GM19468 (cell line): ENCODE measurements around the gene CHSY3.

Source experiments
- ATAC-seq: cut with Tn5 transposase; IDR thresholded peaks from one replicate; pipeline ENCODE4 v1.9.1; 2021; ENCODE audit warnings: mild to moderate bottlenecking, moderate library complexity, moderate number of reproducible peaks; ENCODE audit not compliant: unreplicated experiment; ENCODE audit errors: extremely low read depth

CHSY3 gene

GRCh38 chr5:129904102-129904666 lies at the start of gene CHSY3:
Gene CHSY3, plus strand, starts transcription at chr5:129904465.
- peak; percentile 20 for ATAC-seq

- ATAC-seq, result no peak
Measured at GRCh38 chr5:129856325-129856724, 47.9 kb upstream of the CHSY3 start.

- ATAC-seq, result no peak
Measured at GRCh38 chr5:129857116-129857515, 47.1 kb upstream of the CHSY3 start.

- ATAC-seq, result no peak
Measured at GRCh38 chr5:129858131-129858675, 46.1 kb upstream of the CHSY3 start.

GRCh38 chr5:129884322-129884721 lies 19.9 kb upstream of the CHSY3 start:
- no peak for ATAC-seq

GRCh38 chr5:129899454-129899853 lies 4.8 kb upstream of the CHSY3 start:
- ATAC-seq, result no peak

GRCh38 chr5:129902816-129903215 lies 1.4 kb upstream of the CHSY3 start:
- no peak for ATAC-seq

GRCh38 chr5:129903466-129904101 lies 681 bp upstream of the CHSY3 start:
- no peak for ATAC-seq

GRCh38 chr5:129904667-129905472 lies 605 bp downstream of the CHSY3 start:
- ATAC-seq, result peak; percentile 15

- no peak for ATAC-seq
Measured at GRCh38 chr5:129905473-129906176, 1.4 kb downstream of the CHSY3 start.

GRCh38 chr5:129906177-129906887 lies 2.1 kb downstream of the CHSY3 start:
- ATAC-seq, result no peak

- ATAC-seq, result no peak
Measured at GRCh38 chr5:129909225-129909624, 5.0 kb downstream of the CHSY3 start.

- ATAC-seq, result no peak
Measured at GRCh38 chr5:129912601-129913255, 8.5 kb downstream of the CHSY3 start.

GRCh38 chr5:129915415-129915814 lies 11.2 kb downstream of the CHSY3 start:
- no peak for ATAC-seq

GRCh38 chr5:129917224-129917623 lies 13.0 kb downstream of the CHSY3 start:
- no peak for ATAC-seq

GRCh38 chr5:129921204-129921603 lies 16.9 kb downstream of the CHSY3 start:
- ATAC-seq, result no peak

- ATAC-seq, result no peak
Measured at GRCh38 chr5:129930221-129930620, 26.0 kb downstream of the CHSY3 start.

- ATAC-seq, result no peak
Measured at GRCh38 chr5:129935626-129936025, 31.4 kb downstream of the CHSY3 start.

- no peak for ATAC-seq
Measured at GRCh38 chr5:129938077-129938476, 33.8 kb downstream of the CHSY3 start.
